Activated CD4-positive, alpha-beta T cell treated with anti-CD3 and anti-CD28 coated beads for 24 hours (primary cell): ENCODE data around the gene HDAC3.

Experiments used
- DNase-seq, 2 donors: peaks; one replicate each; pipeline ENCODE4 v3.0.0-alpha.2; 2020; ENCODE audit warnings: low read depth in 2 of 2

Gene HDAC3

DNA sequence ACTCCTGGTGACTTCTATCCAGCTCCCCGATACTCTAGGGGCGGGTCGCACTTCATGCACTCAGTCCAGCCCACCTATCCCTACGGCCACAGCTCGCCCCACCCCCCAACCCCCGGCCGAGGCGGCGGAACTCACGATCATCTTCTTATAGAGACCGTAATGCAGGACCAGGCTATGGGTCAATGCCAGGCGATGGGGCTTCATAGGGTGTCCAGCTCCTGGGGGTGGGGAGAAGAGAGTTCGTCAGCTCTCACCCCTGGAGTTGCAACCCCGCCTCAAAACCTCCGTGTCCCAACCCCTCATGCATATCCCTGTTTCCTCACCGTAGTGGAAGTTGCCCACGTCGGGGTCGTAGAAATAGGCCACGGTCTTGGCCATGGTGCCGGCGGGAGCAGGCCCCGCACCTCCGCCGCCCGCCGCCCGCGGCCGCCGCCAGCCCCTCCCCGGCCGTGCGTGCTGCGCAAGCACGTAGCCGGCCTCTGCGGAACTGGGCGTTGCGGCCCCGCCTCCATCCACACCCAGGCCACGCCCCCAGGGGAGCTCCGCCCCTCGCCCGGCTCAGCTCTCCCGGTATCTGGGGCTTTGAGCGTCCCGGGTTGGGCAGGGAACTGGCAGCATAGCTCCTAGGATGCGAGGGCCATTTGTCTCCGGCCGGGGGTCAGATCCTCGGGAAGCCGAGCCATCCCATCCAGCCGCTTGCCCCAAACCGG lies at the start of gene HDAC3, which contains the start of gene RELL2:
HDAC3 (minus strand) TSS at position 437 of the 710 bp plus-strand sequence; CDS start at position 378, 59 bp downstream.
RELL2 (plus strand) TSS at position 585 of the 710 bp plus-strand sequence. CDS start 1,229 bp downstream, outside the sequence.
- peak; percentile 92 to 95 for DNase-seq

GRCh38 chr5:141685591-141685990 lies 48.9 kb upstream of the HDAC3 start:
- no peak for DNase-seq

GRCh38 chr5:141683596-141684141 lies 47.0 kb upstream of the HDAC3 start:
- no peak for DNase-seq

DNA sequence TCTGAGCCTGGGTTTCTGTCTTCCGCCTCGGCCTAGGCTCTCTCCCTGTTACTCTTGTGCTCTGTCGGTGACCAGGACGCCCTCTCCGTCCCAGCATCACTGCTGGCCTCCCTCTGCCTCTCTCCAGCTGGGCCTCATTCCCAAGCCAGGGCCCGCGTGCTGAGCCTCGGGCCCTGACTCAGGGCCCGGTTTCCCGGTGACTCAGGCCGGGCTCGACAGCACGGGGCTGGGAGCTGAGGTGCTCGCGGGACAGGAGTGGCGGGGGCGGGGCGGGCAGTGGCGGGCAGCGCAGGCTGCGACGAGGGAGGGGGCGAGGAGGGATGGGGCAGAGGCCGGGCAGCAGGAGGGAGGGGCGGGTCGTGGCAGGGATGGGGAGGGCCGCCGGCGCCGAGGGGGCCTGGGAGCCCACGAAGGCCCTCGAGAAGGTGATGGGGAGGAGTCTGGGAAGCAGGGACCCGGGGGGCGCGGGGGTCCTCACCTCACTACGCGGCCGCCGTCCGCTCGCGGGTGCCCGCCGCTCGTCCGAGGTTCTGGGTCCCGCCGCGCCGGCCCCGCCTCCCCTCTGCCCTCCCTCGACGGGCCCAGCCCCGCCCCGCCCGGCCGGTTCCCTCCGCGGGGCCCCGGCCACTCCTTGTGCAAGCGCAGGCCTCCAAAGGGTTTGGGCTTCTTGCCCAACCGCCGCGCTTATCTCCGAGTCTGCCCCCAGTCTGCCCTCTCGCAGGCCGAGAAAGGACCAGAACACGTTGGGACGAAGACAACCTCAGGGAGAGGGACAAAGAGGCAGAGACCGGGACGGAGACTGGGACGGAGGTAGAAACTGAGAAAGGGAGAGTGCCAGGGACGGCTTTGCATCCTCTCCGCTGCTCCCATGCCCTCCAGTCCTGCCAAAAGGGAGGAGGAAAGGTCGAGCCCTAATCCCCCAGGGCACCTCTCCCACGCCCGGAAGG lies 45.3 kb upstream of the HDAC3 start, which contains the start of gene ARAP3:
ARAP3 (minus strand) TSS at position 536 of the 947 bp plus-strand sequence. CDS start 1,744 bp downstream, outside the sequence.
- DNase-seq: no peak

GRCh38 chr5:141681295-141681694 lies 44.6 kb upstream of the HDAC3 start:
- no peak for DNase-seq

DNA sequence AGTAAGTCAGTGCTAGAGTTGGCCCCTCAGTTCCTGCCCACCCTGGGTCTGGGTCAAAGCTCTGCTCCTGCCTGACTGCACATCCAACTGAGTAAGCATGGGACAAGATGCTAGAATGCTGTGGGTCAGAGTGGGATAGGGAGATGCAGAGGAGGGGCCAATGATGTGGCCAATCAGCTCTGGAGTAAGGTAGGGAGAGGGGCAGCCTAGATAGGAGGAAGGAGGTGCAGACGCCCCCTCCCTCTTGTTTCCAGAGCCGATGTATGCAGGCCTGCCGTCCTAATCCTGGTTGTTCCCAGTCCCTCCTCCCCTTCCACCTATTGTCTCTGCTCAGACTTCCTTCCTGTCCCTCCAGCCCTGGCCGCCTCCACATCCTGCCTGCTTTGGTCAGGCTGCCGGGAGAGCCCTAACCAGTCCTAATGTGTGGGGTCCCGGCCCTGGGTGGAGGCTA lies 44.1 kb upstream of the HDAC3 start:
- DNase-seq: no peak

- no peak for DNase-seq
These were observed 43.5 kb upstream of the HDAC3 start for GRCh38 chr5:141680178-141680577.

- no peak for DNase-seq
These were observed 40.8 kb upstream of the HDAC3 start for GRCh38 chr5:141677415-141677814.

- no peak for DNase-seq
These were observed 39.0 kb upstream of the HDAC3 start for GRCh38 chr5:141675672-141676071.

GRCh38 chr5:141674747-141675146 lies 38.1 kb upstream of the HDAC3 start:
- no peak for DNase-seq

DNA sequence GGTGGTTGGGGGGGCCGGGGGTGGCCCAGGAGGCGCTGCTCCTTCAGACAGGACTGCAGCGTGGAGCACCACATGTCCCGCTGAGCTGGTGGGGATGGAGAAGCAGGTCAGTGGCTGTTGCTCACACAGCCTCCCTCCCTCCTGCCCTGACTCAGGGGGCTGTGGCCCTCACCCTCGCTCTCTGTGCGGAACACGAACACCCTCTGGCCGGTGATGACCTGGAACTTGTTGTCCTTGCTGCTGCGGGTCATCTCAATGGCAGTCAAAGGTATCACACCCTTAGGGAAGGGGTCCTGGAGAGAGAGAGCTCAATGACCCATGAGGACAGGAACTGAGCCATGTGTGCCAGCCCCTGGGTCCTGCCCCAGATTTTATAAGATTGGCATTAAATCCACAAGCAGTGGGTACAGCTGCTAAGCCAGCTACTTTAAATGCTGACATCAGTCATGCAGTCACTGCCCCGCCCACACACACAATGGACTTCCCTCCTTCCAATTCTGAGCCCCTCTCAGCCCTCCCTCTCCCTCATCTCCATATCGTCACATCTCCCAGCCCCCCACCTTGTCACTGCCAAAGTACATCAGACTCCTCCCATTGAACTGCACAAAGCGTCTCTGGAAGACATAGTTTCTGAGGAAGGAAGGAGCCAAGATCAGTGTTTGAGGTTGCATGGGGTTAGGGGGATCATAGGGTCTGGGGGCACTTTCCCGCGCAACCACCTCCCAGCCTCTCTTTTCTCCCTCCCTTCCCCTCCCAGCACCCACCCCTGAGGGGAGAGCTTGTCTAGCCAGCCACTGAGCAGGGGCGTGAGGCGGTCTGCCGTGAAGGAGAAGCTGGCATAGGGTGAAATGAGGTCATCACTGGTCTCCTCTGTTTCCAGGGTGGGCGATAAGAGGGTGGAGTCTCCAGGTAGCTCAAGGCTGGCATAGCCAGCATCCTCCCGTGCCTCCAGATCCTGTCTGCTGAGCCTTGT lies 36.5 kb upstream of the HDAC3 start:
- DNase-seq: no peak

DNA sequence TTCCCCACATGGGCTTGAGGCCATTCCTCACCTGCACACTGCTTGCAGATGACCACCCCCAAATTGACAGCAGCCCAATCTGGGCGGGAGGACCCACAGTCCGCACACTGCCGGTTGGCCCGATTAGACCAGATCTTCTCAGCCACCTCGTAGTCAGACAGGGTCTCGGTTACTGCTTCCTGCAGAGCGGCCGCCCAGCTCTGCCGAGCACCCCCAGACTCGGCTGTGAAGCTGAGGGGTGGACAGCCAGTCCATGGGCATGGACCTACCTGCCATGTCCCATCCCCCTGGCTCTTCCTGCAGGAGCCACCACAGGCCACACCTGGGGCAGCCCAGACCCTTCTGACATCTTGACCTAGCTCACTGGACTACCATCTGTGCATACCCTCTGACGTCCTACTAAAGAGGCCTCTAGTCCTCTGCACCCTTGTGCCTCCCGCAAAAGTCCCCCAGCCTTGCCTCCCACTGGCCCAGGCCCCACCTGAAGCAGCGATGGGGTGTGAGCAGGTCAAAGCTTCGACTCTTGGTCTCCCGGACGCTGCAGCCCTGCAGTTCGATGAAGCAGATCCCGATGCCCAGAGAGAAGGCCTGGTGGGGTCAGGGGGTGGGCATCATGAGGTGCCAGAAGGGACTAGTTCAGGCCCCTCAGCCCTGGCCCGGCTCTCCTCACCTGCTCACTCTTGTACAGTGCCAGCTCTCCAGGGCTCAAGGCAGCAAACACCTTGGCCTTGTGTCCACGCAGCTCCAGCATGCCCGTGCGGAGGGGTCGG lies 35.6 kb upstream of the HDAC3 start:
- DNase-seq: no peak

- DNase-seq: no peak
These were observed 32.9 kb upstream of the HDAC3 start for GRCh38 chr5:141669520-141669919.

DNA sequence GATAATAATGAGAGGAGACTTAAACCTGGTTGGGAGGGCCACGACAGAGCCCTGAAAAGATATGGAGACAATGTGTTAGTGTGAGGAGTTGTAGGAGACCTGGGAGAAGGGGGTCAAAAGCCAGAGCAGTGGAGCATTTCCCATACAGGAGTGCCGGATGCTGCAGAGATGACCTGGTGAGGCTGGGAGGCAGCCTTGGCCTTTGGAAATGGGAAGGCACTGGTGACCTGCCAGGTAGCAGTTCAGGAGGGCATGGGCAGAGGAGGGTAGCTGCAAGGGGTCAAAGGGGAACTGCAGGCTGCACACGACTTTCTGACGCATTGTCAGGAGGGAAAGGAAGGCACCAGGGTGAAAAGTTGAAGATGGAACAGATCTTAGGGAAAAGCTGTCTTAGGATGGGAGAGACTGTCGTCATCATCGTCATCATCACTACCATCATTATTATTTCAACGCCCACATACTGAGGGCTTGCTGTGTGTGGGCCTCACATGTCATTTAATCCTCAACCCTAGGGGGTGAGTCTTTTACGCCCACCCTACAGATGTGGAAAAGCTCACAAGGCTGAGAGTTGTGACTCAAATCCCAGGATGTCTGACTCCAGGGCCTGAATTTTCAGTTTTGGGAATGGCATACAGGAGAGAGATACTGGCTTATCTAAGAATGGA lies 32.1 kb upstream of the HDAC3 start:
- no peak for DNase-seq

- DNase-seq: no peak
These were observed 29.6 kb upstream of the HDAC3 start for GRCh38 chr5:141665995-141666940.

DNA sequence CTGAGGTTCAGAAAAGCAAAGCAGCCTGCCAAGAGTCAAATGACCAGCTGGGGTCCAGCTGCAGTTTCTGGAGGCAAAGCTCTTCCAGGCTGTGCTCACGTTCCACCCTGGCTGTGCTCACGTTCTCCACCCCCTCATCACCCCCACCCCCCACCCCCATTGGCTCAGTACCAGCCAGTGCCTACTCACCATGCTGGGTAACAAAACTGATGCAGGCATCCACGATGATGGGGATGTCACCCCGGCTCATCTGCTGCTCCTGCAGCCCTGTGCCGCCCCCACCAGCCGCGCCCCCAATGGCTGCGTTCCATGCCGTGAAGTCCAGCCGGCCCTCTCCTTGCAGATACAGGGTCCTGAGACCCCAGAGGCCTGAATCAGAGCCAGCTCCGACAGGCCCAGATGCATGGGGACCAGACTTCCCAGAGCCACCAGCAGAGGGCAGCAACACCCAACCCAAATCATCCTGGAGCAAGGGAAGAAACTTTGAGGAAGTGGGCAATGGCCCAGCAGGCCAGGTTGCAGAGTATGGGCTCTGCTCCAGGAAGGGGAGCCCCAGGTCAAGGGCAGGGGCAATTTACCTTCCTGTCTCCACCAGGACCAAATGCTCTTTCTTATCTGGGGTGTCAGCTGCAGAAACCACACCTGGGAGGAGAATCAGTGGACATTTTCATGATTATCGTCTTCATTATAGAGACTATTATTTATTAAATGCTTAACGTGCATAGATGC lies 28.2 kb upstream of the HDAC3 start:
- DNase-seq: peak; percentile 62 to 72

- DNase-seq: no peak
These were observed 26.9 kb upstream of the HDAC3 start for GRCh38 chr5:141663506-141663905.

GRCh38 chr5:141662028-141662427 lies 25.4 kb upstream of the HDAC3 start:
- DNase-seq: no peak
